MG63 (cell line): ENCODE data around the gene MARCHF5. TPM values are rescaled to one million over a fixed set of nuclear protein-coding genes. Genes with fewer than 3 reads are reported as not detected.
"Not testable (repeated sequence)": the region's sequence is repeated elsewhere in the genome, so short reads cannot be mapped to it uniquely, and the experiment has no call there.

Experiments used
- DNase-seq: peaks from one replicate; pipeline ENCODE4 v3.0.0-alpha.2; 2020
- H3K27me3 ChIP-seq: fragments of 250-450 bp; sonication (Bioruptor Pico); 2 replicates; pipeline ENCODE4 v1.5.1; 2020; ENCODE audit warnings: mild to moderate bottlenecking, moderate library complexity
- H3K36me3 ChIP-seq: fragments of 250-450 bp; sonication (Bioruptor Pico); 2 replicates; pipeline ENCODE4 v1.5.1; 2020; ENCODE audit warnings: mild to moderate bottlenecking, moderate library complexity
- H3K4me3 ChIP-seq: fragments of 250-450 bp; sonication (Bioruptor Pico); 2 replicates; pipeline ENCODE4 v1.5.1; 2020; ENCODE audit warnings: mild to moderate bottlenecking, moderate library complexity
- H3K9me3 ChIP-seq: fragments of 250-450 bp; sonication (Bioruptor Pico); 2 replicates; pipeline ENCODE4 v1.5.1; 2020; ENCODE audit warnings: mild to moderate bottlenecking, moderate library complexity
- total RNA-seq: library from RNA; depleted of rRNA; stranded (reverse); fragments of >200 nt; shearing (Covaris generic); gene quantifications from 2 replicates; pipeline ENCODE4 v1.2.3, GENCODE V29; 2014; ENCODE audit warnings: low replicate concordance; rRNA removed

The MARCHF5 gene
- total RNA-seq, 1 experiment from 2014 or later, result 44.0 TPM

GRCh38 chr10:92354587-92354986, 63.6 kb downstream of the MARCHF5 start:
- 0 out of 2 replicates have a peak, but pooled peaks cover 2% of the 10 kb centered on the region for H3K9me3 ChIP-seq
- no peak overlapping the region for H3K4me3 ChIP-seq
- DNase-seq, result no peak
- H3K36me3 ChIP-seq, result peaks cover 24% of the 10 kb centered on the region
- H3K27me3 ChIP-seq, result no peaks in the 10 kb centered on the region

- H3K36me3 ChIP-seq, result peaks cover 13% of the 10 kb centered on the region
- H3K4me3 ChIP-seq, result no peak overlapping the region
- DNase-seq, result no peak
- 0 out of 2 replicates have a peak, but pooled peaks cover 2% of the 10 kb centered on the region for H3K9me3 ChIP-seq
- H3K27me3 ChIP-seq, result 0 out of 2 replicates have a peak, but pooled peaks cover 2% of the 10 kb centered on the region
These were observed 65.1 kb downstream of the MARCHF5 start for GRCh38 chr10:92356041-92356440.

- no peak for DNase-seq
- Histone ChIP-seq H3K27me3 (peaks cover 6% of the 10 kb centered on the region; the same call in 1 of the 2 replicates), H3K36me3 (no peaks in the 10 kb centered on the region), H3K4me3 (no peak overlapping the region), H3K9me3 (0 out of 2 replicates have a peak, but pooled peaks cover 2% of the 10 kb centered on the region)
These were observed 72.5 kb downstream of the MARCHF5 start for GRCh38 chr10:92363498-92363897.

DNA sequence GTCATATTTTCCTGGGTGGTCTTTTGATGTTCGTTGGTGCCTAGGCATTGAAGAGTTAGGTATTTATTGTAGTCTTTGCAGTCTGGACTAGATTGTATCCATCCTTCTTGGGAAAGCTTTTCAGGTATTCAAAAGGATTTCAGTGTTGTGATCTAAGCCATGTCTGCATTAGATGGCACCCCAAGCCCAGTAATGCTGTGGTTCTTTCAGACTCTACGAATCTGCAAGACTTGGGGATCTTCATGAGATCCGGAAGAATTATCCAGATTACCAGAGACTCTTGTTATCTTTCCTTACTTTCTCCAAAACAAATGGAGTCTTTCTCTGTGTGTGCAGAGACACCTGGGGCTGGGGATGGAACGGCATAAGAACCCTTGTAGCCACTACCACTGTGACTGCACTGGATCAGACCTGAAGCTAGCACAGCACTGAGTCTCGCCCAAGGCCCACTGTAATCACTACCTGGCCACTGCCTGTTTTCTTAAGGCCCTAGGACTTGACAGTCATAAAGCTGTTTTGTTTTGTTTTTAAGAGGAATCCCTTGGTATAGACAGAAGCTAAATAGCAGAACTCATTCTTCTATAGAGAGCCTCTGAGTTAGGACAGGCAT, 75.5 kb downstream of the MARCHF5 start:
- no peak for DNase-seq
- H3K27me3 ChIP-seq, result no peaks in the 10 kb centered on the region
- H3K36me3 ChIP-seq, result no peaks in the 10 kb centered on the region
- H3K4me3 ChIP-seq, result no peak overlapping the region
- no peaks in the 10 kb centered on the region for H3K9me3 ChIP-seq

DNA sequence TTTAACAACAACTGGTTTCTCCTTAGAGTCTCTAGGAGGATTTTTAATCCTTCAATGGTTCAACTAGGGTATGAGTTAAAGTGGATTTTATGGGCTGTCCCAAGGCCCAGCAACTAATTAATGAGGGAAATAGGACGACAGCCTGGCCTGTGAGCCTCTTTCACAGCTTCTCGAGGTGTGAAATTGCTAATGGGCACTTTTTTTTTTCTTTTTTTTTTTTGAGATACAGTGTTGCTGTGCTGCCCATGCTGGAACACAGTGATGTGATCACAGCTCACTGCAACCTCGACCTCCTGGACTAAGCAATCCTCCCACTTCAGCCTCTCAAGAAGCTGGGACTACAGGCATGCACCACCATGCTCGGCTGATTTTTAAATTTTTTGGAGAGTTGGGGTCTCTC, 87.0 kb downstream of the MARCHF5 start:
- Histone ChIP-seq H3K9me3 (no peaks in the 10 kb centered on the region), H3K36me3 (no peaks in the 10 kb centered on the region), H3K4me3 (no peak overlapping the region), H3K27me3 (peaks cover 3% of the 10 kb centered on the region)
- DNase-seq, result no peak

- no peaks in the 10 kb centered on the region for H3K36me3 ChIP-seq
- H3K27me3 ChIP-seq, result peaks cover 3% of the 10 kb centered on the region
- H3K9me3 ChIP-seq, result no peaks in the 10 kb centered on the region
- no peak overlapping the region for H3K4me3 ChIP-seq
- DNase-seq, result no peak
These were observed 90.6 kb downstream of the MARCHF5 start for GRCh38 chr10:92381543-92381954.

GRCh38 chr10:92382631-92383030, 91.7 kb downstream of the MARCHF5 start:
- Histone ChIP-seq H3K27me3 (peaks cover 3% of the 10 kb centered on the region), H3K9me3 (no peaks in the 10 kb centered on the region), H3K4me3 (no peak overlapping the region), H3K36me3 (no peaks in the 10 kb centered on the region)
- DNase-seq, result no peak

DNA sequence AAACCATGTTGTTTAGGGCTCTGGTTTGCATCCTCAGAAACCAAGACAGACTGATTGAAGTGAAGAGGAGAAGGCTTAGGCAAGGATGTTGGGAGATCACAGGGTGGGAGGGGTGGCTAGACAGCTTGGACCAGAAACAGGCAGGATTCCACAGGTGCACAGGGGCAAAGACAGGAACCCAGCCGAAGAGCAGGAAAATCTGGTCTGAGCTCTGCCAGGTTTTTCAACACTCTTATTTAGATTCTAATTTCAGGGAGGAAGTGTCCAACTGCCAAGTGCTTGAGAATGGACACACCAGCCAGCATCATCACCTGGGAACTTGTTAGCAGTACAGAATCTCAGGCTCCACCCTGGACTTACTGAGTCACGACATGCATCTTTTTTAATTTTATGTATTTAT, 93.8 kb downstream of the MARCHF5 start:
- Histone ChIP-seq H3K9me3 (no peaks in the 10 kb centered on the region), H3K36me3 (no peaks in the 10 kb centered on the region), H3K4me3 (no peak overlapping the region), H3K27me3 (peaks cover 3% of the 10 kb centered on the region; the same call in 1 of the 2 replicates)
- no peak for DNase-seq

- Histone ChIP-seq H3K36me3 (no peaks in the 10 kb centered on the region), H3K4me3 (no peak overlapping the region), H3K9me3 (no peaks in the 10 kb centered on the region), H3K27me3 (peaks cover 3% of the 10 kb centered on the region; the same call in 1 of the 2 replicates)
- DNase-seq, result no peak
These were observed 94.9 kb downstream of the MARCHF5 start for GRCh38 chr10:92385831-92386230.

- DNase-seq, result peak; percentile 46
- H3K9me3 ChIP-seq, result no peaks in the 10 kb centered on the region
These were observed 96.4 kb downstream of the MARCHF5 start for GRCh38 chr10:92387289-92387940.

DNA sequence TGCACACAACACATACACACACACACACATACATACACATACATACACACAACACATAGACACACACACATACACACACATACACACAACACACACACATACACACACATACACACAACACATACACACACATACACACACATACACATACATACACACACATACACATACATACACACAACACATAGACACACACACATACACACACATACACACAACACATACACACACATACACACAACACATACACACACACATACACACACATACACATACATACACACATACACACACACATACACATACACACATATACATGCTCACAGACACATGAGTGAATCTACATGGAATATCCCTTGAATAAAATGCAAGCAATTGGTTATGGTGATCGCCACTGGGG, 102.2 kb downstream of the MARCHF5 start:
- H3K36me3 ChIP-seq, H3K4me3 ChIP-seq, H3K9me3 ChIP-seq, DNase-seq, H3K27me3 ChIP-seq: not testable (repeated sequence)

More at GRCh38 chr10:92387289-92387940, 96.4 kb downstream of the MARCHF5 start:
- no peaks in the 10 kb centered on the region for H3K36me3 ChIP-seq
- H3K4me3 ChIP-seq, result no peak overlapping the region
- no peaks in the 10 kb centered on the region for H3K27me3 ChIP-seq

- H3K36me3 ChIP-seq, result no peaks in the 10 kb centered on the region
- no peak for DNase-seq
- H3K4me3 ChIP-seq, result no peak overlapping the region
- H3K9me3 ChIP-seq, result no peaks in the 10 kb centered on the region
- no peaks in the 10 kb centered on the region for H3K27me3 ChIP-seq
These were observed 104.3 kb downstream of the MARCHF5 start for GRCh38 chr10:92395271-92395670.

GRCh38 chr10:92402234-92402633, 111.3 kb downstream of the MARCHF5 start:
- not testable (repeated sequence) for H3K4me3 ChIP-seq, H3K36me3 ChIP-seq, H3K9me3 ChIP-seq, DNase-seq, H3K27me3 ChIP-seq

Other genes starting within 250 kb of the MARCHF5 start
- 0.53 and 0.84 TPM in 2 replicates for gene CPEB3, start 89 bp upstream of the MARCHF5 start, total RNA-seq